Activated T-cell treated with anti-CD3 and anti-CD28 coated beads, Interleukin-2, amount 50 U/mL, for 72 hours (primary cell): ENCODE data around the gene CBX7. TPM values are rescaled to one million over a fixed set of nuclear protein-coding genes. Genes with fewer than 3 reads are reported as not detected.

Experiments used
- ATAC-seq, 2 donors: fragments of 150-1000 bp; cut with Tn5 transposase; replicated peaks in 1 of 2; 2 replicates each; pipeline ENCODE4 v1.10.0; 2021; ENCODE audit warnings: moderate library complexity in 2 of 2, mild to moderate bottlenecking in 1 of 2
- DNase-seq, 2 donors: peaks; one replicate each; pipeline ENCODE4 v3.0.0; 2021 to 2022; ENCODE audit warnings: mixed read lengths in 1 of 2
- H3K27ac Mint-ChIP-seq: one replicate; pipeline ENCODE4 v1.8.0; 2022; ENCODE audit warnings: mild to moderate bottlenecking, moderate library complexity, mixed read lengths
- H3K27me3 Mint-ChIP-seq: one replicate; pipeline ENCODE4 v1.8.0; 2022; ENCODE audit warnings: low read depth, mixed read lengths
- H3K36me3 Mint-ChIP-seq, 2 donors: one replicate each; pipeline ENCODE4 v1.8.0; 2022; ENCODE audit warnings: mixed read lengths in 2 of 2, mild to moderate bottlenecking in 1 of 2; ENCODE audit not compliant: insufficient read depth in 2 of 2
- H3K4me1 Mint-ChIP-seq: one replicate; pipeline ENCODE4 v1.8.0; 2022; ENCODE audit warnings: low read depth, mixed read lengths
- H3K4me3 Mint-ChIP-seq, 2 donors: one replicate each; pipeline ENCODE4 v1.8.0; 2022; ENCODE audit warnings: mild to moderate bottlenecking in 2 of 2, mixed read lengths in 2 of 2, moderate library complexity in 2 of 2
- H3K9me3 Mint-ChIP-seq, 2 donors: one replicate each; pipeline ENCODE4 v1.8.0; 2022; ENCODE audit warnings: mixed read lengths in 2 of 2
- total RNA-seq, 2 donors: library from RNA; stranded (reverse); gene quantifications; one replicate each; pipeline ENCODE4 v1.2.3, GENCODE V29; 2022

The CBX7 gene
- total RNA-seq, 2 donors from 2014 or later: 41.5 to 61.0 TPM

DNA sequence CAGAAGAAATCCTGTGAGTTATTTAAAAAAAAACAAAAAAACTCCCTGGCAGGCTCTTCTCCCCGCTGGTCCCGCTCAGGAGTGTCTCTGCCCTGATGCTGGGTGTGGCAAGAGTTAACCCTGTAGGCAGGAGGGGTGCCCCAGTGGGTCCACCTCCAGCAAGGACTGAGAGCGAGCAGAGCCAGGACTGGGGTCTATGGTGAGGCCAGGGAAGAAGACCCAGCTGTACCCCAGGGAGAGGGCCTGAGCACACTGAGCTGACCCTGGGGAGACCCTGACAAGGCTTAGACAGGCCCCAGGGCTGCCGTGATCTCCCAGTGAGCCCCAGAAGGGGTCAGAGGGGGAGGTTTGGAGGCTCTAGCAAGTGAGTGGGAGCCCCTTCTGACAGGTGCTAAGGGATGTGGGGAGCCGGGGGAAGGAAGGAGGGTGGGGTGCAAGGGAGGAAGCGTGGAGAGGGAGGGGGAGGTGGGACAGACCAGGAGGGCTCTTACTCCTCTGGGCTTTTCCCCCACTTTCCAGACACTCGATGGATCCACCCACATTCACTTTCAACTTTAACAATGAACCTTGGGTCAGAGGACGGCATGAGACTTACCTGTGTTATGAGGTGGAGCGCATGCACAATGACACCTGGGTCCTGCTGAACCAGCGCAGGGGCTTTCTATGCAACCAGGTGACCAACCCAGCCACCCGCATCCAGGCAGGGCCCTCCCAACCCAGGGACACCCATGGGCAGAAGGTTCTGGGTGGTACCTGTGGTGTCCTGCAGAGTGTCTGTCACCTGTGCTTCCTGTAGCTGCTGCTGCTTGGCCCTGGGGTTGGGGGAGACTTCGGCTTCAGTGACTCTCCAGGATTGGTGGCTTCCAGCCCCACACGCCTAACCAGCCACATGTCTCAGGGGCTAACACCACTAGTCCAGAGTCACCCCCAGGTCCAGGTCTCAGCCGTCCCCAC, 69.0 kb downstream of the CBX7 start:
- ATAC-seq (no peak), DNase-seq (no peak)
- Mint-ChIP-seq H3K36me3 (peaks cover 1 to 12% of the 10 kb centered on the region in 2 donors), H3K27ac (no peak overlapping the region), H3K27me3 (no peaks in the 10 kb centered on the region), H3K4me1 (peaks cover 57% of the 10 kb centered on the region), H3K4me3 (no peak overlapping the region), H3K9me3 (no peaks in the 10 kb centered on the region)

GRCh38 chr22:39081598-39081997, 70.9 kb downstream of the CBX7 start:
- H3K4me1 Mint-ChIP-seq: peaks cover 49% of the 10 kb centered on the region

DNA sequence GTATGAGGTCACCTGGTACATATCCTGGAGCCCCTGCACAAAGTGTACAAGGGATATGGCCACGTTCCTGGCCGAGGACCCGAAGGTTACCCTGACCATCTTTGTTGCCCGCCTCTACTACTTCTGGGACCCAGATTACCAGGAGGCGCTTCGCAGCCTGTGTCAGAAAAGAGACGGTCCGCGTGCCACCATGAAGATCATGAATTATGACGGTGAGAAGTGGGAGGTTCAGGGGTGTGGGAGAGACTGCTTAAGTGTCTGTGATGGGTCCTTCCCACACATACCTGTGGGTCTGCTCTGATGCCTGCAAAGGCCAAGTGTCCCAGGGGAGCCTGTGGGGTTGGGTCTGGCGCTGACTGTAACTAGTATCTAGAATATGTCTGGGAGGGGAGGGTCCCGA, 71.5 kb downstream of the CBX7 start:
- no peak for DNase-seq
- Mint-ChIP-seq H3K4me1 (peaks cover 49% of the 10 kb centered on the region), H3K36me3 (peaks cover 1 to 11% of the 10 kb centered on the region in 2 donors), H3K27me3 (no peaks in the 10 kb centered on the region), H3K27ac (no peak overlapping the region), H3K4me3 (peak overlapping the region in 1 of 2 donors; percentile 42), H3K9me3 (no peaks in the 10 kb centered on the region)
- ATAC-seq: no peak

More at GRCh38 chr22:39081598-39081997, 70.9 kb downstream of the CBX7 start:
- Mint-ChIP-seq H3K27me3 (no peaks in the 10 kb centered on the region), H3K4me3 (peak overlapping the region in 1 of 2 donors; percentile 27), H3K9me3 (no peaks in the 10 kb centered on the region), H3K27ac (peak overlapping the region; percentile 50), H3K36me3 (peaks cover 1 to 14% of the 10 kb centered on the region in 2 donors)
- DNase-seq (no peak), ATAC-seq (no peak)

Other genes with a start within 250 kb of the CBX7 start
- under 1 TPM in 1 of 2 donors, not detected in 1; 0.37 TPM for gene APOBEC3A, start 195.1 kb downstream of the CBX7 start, total RNA-seq
- 10 to 100 TPM; 27.1 to 44.7 TPM for gene APOBEC3B, start 170.3 kb downstream of the CBX7 start, total RNA-seq
- 100 to 1,000 TPM; 143 to 147 TPM for gene APOBEC3C, start 138.4 kb downstream of the CBX7 start, total RNA-seq
- gene APOBEC3D, start 131.6 kb downstream of the CBX7 start, total RNA-seq: 10 to 100 TPM; 33.9 to 43.0 TPM
- gene APOBEC3F, start 111.8 kb downstream of the CBX7 start, total RNA-seq: 10 to 100 TPM; 44.8 to 49.0 TPM
- gene APOBEC3G, start 75.4 kb downstream of the CBX7 start, total RNA-seq: 100 to 1,000 TPM in 1 of 2 donors, 10 to 100 TPM in 1; 77.8 to 115 TPM
- gene APOBEC3H, start 55.4 kb downstream of the CBX7 start, total RNA-seq: 10 to 100 TPM; 21.9 to 24.4 TPM
- 1 to 10 TPM; 2.9 to 4.6 TPM for gene PDGFB, start 92.3 kb upstream of the CBX7 start, total RNA-seq
- gene RPL3, start 166.9 kb upstream of the CBX7 start, total RNA-seq: 1,000 to 10,000 TPM; 3,380 to 3,455 TPM
- gene SYNGR1, start 197.3 kb upstream of the CBX7 start, total RNA-seq: 1 to 10 TPM; 4.4 to 5.3 TPM
- 10 to 100 TPM; 29.4 to 30.9 TPM for gene TAB1, start 247.1 kb upstream of the CBX7 start, total RNA-seq